GM12892 (cell line): ENCODE measurements around the gene MAP4K3. TPM values are rescaled to one million over a fixed set of nuclear protein-coding genes. Genes with fewer than 3 reads are reported as not detected.

Experiments used
- DNase-seq: peaks from one replicate; pipeline ENCODE4 v3.0.0; 2011; ENCODE audit not compliant: insufficient read length
- FAIRE-seq: peaks from 2 replicates; lab custom pipeline; 2011; peaks lifted over from hg19 to GRCh38; lab: Jason Lieb, UNC
- POLR2A ChIP-seq: IDR thresholded peaks from 2 replicates; pipeline ENCODE4 v1.6.1; 2011; ENCODE audit warnings: low read depth, low read length, control low read depth
- POLR2AphosphoS5 ChIP-seq: IDR thresholded peaks from 2 replicates; pipeline ENCODE4 v1.6.1; 2011; ENCODE audit warnings: low read depth, low read length, control low read depth
- TAF1 ChIP-seq: IDR thresholded peaks from 2 replicates; pipeline ENCODE4 v1.6.1; 2011; ENCODE audit warnings: low read depth, mild to moderate bottlenecking, control low read depth, low read length, borderline replicate concordance
- polyA plus RNA-seq: library from polyadenylated mRNA; unstranded; fragments of >200 nt; gene quantifications from one replicate; pipeline ENCODE4 v1.2.1, GENCODE V29; 2012; ENCODE audit warnings: missing spikeins, inconsistent platforms; ENCODE audit not compliant: missing spikeins

The MAP4K3 gene
- polyA plus RNA-seq, result 3.2 TPM

DNA sequence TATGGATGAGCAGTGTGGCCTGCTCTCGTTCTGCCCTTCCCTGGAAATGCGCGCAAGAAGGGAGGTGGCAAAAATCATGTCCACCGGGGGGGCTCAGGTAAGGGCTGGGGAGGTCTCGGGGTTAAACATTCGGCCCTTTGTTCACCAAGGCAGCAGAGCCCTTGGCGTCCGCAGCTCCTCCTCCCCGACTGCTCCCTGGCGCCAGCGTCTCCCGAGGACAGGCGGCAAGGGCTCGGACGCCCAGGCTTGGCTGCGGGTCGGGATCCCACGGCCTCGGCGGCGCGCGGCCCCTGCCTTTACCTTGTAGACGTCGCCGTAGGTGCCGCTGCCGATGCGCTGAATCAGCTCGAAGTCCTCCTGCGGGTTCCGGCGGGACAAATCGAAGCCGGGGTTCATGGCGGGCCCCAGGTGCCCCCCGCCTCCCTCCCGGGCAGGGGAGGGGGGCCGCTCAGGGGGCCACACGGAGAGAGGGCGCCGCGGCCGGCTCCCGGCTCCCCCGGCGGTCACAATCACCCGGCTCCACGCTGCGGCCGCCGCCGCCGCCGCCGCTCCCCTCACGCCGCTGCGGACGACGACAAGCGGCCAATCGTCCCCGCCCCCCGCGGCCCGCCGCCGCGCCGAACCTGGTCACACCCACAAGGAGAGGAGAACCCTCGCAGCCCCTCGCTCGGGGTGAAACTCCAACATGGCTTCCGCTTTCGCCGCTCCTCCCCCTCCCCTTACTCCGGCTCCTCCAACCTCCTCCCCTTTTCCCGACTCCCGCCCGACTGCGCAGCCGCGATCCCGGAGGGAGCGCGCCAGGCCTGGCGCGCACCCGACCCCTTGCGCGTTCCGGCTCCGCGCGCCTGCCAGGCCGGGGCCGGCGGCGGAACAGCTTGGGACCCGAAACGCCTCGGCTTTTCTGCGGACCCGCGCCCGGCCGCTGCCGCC, at the start of gene MAP4K3:
MAP4K3 (minus strand) TSS at position 694 of the 930 bp plus-strand sequence; CDS start at position 396, 298 bp downstream.
- TF ChIP-seq TAF1 (no peak), POLR2A (no peak; the same call in 1 of the 2 replicates), POLR2AphosphoS5 (no peak)
- FAIRE-seq (peak; percentile 86), DNase-seq (peak; percentile 68)

DNA sequence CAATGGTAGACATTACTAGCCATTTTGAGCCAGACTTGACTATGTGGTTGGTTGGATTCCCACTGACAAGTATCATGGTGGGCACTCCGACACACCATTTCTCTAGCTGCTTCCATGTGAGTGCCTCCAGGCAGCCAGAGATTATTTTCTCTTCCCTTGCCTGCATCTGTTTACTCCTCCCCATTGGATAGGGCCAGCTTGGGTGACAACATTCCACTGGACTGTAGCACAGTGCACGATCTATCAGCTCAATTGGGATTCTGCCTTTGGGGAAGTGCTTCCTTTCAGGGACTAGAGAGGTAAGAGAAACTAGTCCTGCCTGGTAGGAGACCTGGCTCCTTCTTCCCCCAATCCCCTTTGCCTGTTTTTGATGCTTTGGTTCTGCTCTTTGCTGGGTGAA, 49.0 kb upstream of the MAP4K3 start:
- FAIRE-seq, result no peak
- no peak for DNase-seq
- no peak for TF ChIP-seq TAF1

DNA sequence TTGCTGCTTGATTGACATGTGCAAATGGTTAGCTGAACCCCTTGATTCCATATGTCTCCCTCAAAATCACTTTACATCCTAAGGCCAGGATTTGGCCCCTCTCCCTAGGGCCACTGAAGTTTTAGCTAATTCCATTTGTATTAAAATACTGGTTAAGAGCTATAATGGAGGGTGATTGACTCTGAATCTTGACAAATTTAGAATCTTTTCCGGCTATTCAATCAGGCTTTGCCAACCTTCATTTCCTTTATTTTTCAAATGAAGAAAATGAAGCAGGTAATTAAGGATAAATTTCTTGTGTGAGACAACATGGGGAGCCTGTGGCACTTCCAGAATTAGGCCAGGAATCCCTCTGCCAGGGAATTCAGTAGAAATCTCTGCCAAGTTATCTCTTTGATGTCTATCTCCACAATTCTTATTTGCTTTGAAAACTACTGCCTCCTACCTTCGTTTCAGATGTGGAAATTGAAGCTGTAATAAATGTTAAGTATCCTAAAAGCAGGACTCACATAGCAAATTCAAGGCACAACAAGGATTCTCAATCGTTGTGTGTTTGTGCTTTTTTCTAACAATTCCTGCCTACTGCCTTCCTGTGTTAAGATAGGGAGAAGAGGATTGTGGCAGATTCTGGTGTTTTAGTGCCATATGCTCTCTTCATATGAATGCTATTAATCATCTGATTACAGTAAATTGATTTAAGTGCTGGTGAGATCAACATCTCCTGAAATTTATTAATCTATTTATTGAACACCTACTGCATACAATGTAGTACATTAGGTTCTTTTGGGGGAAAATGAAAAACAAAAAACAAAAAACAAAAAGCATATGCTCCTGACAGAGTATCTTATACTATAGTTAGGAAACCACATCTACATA, 47.8 kb upstream of the MAP4K3 start:
- FAIRE-seq (no peak), DNase-seq (no peak)
- no peak for TF ChIP-seq TAF1

DNA sequence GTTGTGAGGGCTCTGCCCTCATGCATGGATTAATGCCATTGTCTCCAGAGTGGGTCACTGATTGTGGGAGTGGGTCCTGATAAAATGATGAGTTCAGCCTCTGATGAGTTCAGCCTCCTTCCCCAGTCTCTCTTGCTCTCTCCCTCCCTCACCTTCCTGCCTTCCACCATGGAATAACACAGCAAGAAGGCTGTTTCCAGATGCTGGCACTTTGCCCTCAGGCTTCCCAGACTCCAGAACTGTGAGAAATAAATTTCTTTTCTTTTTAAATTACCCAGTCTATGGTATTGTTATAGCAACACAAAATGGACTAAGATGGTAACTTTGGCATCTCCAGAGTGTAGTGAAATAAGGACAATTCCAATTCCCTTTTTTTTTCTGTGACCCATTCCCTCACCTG, 47.1 kb upstream of the MAP4K3 start:
- DNase-seq, result no peak
- TF ChIP-seq POLR2A (no peak), TAF1 (no peak)
- FAIRE-seq, result no peak

DNA sequence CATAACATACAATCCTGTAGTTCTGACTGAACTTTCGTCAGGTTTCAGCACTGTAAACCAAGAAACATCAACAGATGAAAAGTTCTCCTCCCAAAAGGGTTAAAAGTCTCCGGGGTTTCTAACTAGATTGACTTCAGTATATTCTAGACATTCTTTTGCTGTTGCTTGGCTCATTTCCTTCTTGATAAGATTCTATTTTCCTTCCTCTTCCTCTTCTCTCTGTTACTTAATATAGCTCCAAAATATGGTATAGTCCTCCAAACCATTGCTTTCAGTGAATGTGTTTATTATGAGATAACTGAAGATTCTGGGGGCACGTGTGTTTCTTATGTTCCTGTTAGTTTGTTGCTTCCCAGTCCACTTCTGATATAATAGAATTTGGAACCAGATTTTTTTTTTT, 46.4 kb upstream of the MAP4K3 start:
- DNase-seq, result no peak
- FAIRE-seq, result no peak
- no peak for TF ChIP-seq TAF1
- no peak for TF ChIP-seq POLR2AphosphoS5

DNA sequence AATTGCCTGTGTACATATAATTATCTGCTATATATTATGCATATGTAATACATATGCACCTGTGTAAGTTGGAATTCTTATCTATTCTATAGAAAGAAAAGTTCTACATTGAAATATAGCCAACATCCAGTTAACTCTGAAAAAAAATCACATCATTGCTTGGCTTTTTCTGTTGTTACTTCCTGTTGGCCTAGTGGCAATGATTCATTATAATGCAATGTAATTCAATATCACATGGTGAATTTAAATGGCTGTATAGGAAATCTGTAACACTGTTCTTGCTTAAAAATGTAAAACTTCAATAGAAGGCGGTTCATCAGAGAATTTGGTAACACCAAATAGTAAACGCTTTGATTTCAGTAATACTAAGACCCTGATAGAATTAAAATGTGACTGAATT, 44.5 kb upstream of the MAP4K3 start:
- FAIRE-seq (no peak), DNase-seq (no peak)
- no peak for TF ChIP-seq POLR2AphosphoS5
- TF ChIP-seq POLR2A, result no peak
- no peak for TF ChIP-seq TAF1

DNA sequence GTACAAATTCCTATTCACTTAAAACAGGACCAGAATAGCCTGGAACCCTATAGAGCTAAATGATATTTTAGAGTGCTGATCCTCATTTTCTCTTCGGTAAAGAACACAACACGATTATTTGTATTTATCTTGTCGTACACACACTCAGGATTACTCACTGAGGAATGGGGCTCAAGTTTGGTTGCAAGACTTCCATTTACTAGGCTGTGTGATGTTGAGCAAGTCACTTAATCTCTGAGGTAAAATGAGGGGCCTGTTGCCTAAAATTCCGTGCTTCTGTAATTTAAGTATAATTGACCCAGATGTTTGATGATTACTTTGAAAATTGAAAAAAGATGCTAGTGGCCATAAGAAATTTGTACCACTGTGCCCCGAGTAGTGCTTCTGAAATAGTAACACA, 42.6 kb upstream of the MAP4K3 start:
- DNase-seq (no peak), FAIRE-seq (no peak)
- TF ChIP-seq POLR2AphosphoS5 (no peak), POLR2A (no peak), TAF1 (no peak)

DNA sequence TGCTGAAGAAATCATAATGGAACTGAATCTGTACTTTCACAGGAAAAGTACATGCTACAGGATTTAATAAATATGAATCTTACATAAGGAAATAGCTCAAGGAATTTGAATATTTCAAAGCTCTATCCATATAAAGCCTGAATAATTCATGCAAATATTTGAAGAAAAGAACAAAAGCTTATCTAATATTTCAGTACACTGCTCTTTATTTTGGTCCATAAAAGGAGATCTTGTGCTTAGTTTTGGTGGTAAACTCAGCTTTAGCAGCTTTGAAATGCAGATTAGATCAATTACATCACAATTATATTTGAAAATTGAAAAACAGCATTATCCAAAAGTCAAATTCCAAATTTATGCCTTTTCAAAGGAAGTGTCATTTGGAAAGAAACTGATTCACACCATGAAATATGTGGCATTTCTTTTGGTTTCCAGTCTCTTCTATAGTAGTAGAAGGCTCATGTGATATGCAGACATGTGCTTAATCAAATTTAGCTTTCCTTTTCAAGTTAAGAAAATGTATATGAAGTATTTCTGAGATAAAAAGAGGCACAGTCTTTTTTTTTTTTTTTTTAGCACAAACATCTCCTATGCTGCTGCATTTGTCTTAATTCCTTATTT, 42.1 kb upstream of the MAP4K3 start:
- no peak for FAIRE-seq
- no peak for TF ChIP-seq POLR2AphosphoS5
- TF ChIP-seq POLR2A, result no peak
- TF ChIP-seq TAF1, result no peak
- DNase-seq, result no peak

DNA sequence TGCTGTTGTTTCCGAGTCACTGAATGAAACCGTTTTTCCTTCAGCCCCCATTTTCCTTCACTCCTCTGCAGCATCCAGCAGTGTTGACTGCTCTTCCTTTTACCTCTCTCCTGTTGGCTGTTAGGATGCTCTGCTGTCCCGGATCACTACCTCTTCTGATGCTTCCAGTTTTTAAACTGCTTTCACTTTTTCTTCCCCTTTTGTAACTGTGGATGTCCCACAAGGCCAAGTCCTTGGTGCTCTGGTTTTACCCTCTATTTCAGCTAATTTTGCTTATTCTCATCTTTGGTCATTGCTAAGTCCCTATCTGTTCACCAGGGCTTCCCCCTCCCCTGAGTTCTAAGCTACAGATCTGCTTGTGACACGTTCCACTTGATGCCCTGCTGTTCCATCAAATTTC, 39.4 kb upstream of the MAP4K3 start:
- DNase-seq (no peak), FAIRE-seq (peak; percentile 63)
- TF ChIP-seq POLR2AphosphoS5, result no peak
- TF ChIP-seq TAF1, result no peak
- TF ChIP-seq POLR2A, result no peak

DNA sequence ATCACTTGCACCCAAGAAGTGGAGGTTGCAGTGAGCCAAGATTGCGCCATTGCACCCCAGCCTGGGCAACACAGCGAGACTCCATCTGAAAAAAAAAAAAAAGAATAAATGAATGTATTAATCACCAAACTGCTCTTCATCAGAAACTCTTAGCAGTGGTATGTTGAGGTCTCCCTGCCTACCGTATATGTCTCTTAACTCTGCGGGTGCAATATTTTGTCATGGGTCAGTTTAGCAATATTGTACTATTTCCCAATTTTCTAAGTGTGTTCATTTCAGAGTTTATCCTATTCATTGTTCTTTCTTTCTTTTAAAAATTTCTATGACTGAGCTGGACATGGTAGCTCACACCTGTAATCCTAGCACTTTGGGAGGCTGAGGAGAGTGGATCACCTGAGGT, 37.9 kb upstream of the MAP4K3 start:
- no peak for FAIRE-seq
- TF ChIP-seq POLR2A (no peak), POLR2AphosphoS5 (no peak), TAF1 (no peak)

DNA sequence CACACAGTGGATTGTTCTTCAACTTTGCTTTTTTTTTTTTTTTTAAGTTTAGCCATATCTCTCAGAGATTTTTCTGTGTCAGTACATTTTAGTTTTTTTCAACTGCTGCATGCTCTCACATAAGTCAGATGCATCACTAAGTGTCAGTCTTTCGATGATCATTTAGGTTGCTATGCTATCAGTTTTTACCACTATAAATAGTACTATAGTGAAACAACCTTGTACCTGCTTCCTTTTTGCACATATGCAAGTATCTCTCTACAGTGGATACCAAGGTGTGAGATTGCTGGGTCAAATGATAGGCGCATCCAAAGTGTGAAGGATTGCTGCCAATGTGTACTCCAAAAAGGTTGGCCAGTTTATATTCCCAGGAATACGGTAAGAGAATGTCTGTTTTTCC, 33.5 kb upstream of the MAP4K3 start:
- peak; percentile 72 for FAIRE-seq
- TF ChIP-seq POLR2AphosphoS5, result no peak
- TF ChIP-seq POLR2A, result no peak
- no peak for TF ChIP-seq TAF1
- DNase-seq, result no peak

More for the DNA sequence above, 37.9 kb upstream of the MAP4K3 start:
- DNase-seq, result no peak

DNA sequence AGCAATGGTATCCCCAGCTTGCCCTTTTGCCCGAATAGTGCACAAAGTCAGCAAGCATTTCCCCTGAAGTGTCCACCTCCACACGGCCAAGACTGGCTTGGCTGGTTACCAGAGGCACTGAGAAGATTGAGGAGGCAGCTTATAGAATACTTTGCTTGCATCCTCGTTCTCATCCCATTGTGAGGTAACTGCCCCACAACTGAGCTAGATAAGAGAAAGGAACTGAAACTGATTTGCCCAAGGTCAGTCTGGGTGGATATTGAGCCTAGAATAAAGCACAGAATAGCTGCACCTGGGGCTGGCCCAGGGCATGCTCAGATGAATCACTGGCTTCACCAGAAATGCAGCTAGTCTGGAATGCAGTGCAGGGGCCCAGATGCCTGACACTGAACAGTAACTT, 32.7 kb upstream of the MAP4K3 start:
- TF ChIP-seq TAF1 (no peak), POLR2AphosphoS5 (no peak), POLR2A (no peak)
- FAIRE-seq (peak; percentile 95), DNase-seq (peak; percentile 28)
